SK-N-SH (cell line): ENCODE measurements around the gene OR5H6. TPM values are rescaled to one million over a fixed set of nuclear protein-coding genes. Genes with fewer than 3 reads are reported as not detected.

Experiments
- CTCF ChIA-PET: fragments of 300-600, 350-600 bp; formaldehyde crosslinking; extraction: SDS; loops from one replicate; lab custom pipeline; 2021; lab: Yijun Ruan, JAX
- POLR2A ChIA-PET: fragments of 350-600 bp; sonication (Branson Sonifier 250); formaldehyde crosslinking; extraction: SDS; loops from one replicate; lab custom pipeline; 2020; ENCODE audit warnings: antibody characterized with exemption, inconsistent platforms; lab: Yijun Ruan, JAX
- DNase-seq: peaks from one replicate; pipeline ENCODE4 v3.0.0; 2012
- H2AFZ ChIP-seq: fragments of 200-600 bp; sonication (generic); 2 replicates; pipeline ENCODE4 v1.8.1; 2016; ENCODE audit warnings: antibody characterized with exemption, mild to moderate bottlenecking, low read depth
- H3F3A ChIP-seq: fragments of 200-600 bp; sonication (generic); replicated peaks from 2 replicates; pipeline ENCODE3; 2016; ENCODE audit warnings: antibody characterized with exemption, mild to moderate bottlenecking; ENCODE audit not compliant: insufficient read depth
- H3K27ac ChIP-seq, 2 experiments: fragments of 200-500 bp in 1 of 2; fragments of 200-600 bp in 1 of 2; sonication (Bioruptor generic) in 1 of 2; sonication (generic), shearing (Covaris generic) in 1 of 2; 2 replicates each; pipeline versions ENCODE4 v1.5.1 to v1.6.1; 2014 to 2016; ENCODE audit warnings: low read depth in 2 of 2, inconsistent platforms in 1 of 2, low read length in 1 of 2, mild to moderate bottlenecking in 1 of 2, mixed read lengths in 1 of 2
- H3K27me3 ChIP-seq: fragments of 200-600 bp; sonication (generic), shearing (Covaris generic); 2 replicates; pipeline ENCODE4 v1.6.1; 2016; ENCODE audit warnings: mixed run types; ENCODE audit not compliant: insufficient read depth
- H3K36me3 ChIP-seq, 2 experiments: fragments of 200-500 bp in 1 of 2; fragments of 200-600 bp in 1 of 2; sonication (Bioruptor generic) in 1 of 2; sonication (generic) in 1 of 2; replicated peaks in 1 of 2; 2 replicates each; pipeline versions ENCODE3 to v1.5.1; 2014 to 2016; ENCODE audit warnings: low read length in 1 of 2, mild to moderate bottlenecking in 1 of 2; ENCODE audit not compliant: insufficient read depth in 2 of 2, control insufficient read depth in 1 of 2
- H3K4me1 ChIP-seq, 2 experiments: fragments of 200-500 bp in 1 of 2; fragments of 200-600 bp in 1 of 2; sonication (Bioruptor generic) in 1 of 2; sonication (generic), shearing (Covaris generic) in 1 of 2; 2 replicates each; pipeline versions ENCODE4 v1.5.1 to v1.6.1; 2014 to 2016; ENCODE audit warnings: low read depth in 1 of 2, low read length in 1 of 2, mixed run types in 1 of 2; ENCODE audit not compliant: insufficient read depth in 2 of 2, control insufficient read depth in 1 of 2
- H3K4me2 ChIP-seq: fragments of 200-600 bp; sonication (generic), shearing (Covaris generic); 2 replicates; pipeline ENCODE4 v1.6.1; 2017; ENCODE audit warnings: mixed run types
- H3K4me3 ChIP-seq, 2 experiments: fragments of 200-500 bp in 1 of 2; fragments of 200-600 bp in 1 of 2; sonication (Bioruptor generic) in 1 of 2; sonication (generic), shearing (Covaris generic) in 1 of 2; 2 replicates each; pipeline versions ENCODE4 v1.5.1 to v1.8.1; 2014 to 2016; ENCODE audit warnings: low read depth in 2 of 2, inconsistent platforms in 1 of 2, low read length in 1 of 2, mild to moderate bottlenecking in 1 of 2, mixed read lengths in 1 of 2, moderate library complexity in 1 of 2
- H3K79me2 ChIP-seq: fragments of 200-600 bp; sonication (generic); 2 replicates; pipeline ENCODE4 v1.8.1; 2017; ENCODE audit warnings: mild to moderate bottlenecking; ENCODE audit not compliant: insufficient read depth
- H3K9ac ChIP-seq: fragments of 200-600 bp; sonication (generic); 2 replicates; pipeline ENCODE4 v1.6.1; 2017; ENCODE audit warnings: mixed run types
- H3K9me2 ChIP-seq: fragments of 200-600 bp; sonication (generic); 2 replicates; pipeline ENCODE4 v1.6.1; 2017; ENCODE audit warnings: mixed run types
- H3K9me3 ChIP-seq: fragments of 200-600 bp; sonication (generic); 2 replicates; pipeline ENCODE4 v1.6.1; 2017; ENCODE audit warnings: mixed run types, mild to moderate bottlenecking, moderate library complexity
- H4K20me1 ChIP-seq: fragments of 200-600 bp; sonication (generic); 2 replicates; pipeline ENCODE4 v1.6.1; 2017; ENCODE audit warnings: mild to moderate bottlenecking, mixed run types; ENCODE audit not compliant: insufficient read depth
- ELF1 ChIP-seq: IDR thresholded peaks from 2 replicates; pipeline ENCODE4 v1.4.0; 2012
- FOSL2 ChIP-seq: IDR thresholded peaks from 2 replicates; pipeline ENCODE4 v1.4.0; 2012; ENCODE audit warnings: low read depth, mild to moderate bottlenecking, moderate library complexity, borderline replicate concordance
- FOXJ3 ChIP-seq: sonication (generic); formaldehyde crosslinking; IDR thresholded peaks from 2 replicates; pipeline ENCODE4 v1.5.1; 2020; ENCODE audit warnings: mild to moderate bottlenecking, missing genetic modification reagents
- GATA2 ChIP-seq: sonication (generic); formaldehyde crosslinking; IDR thresholded peaks from 2 replicates; pipeline ENCODE4 v1.5.0; 2020; ENCODE audit warnings: mild to moderate bottlenecking, missing genetic modification reagents
- JUND ChIP-seq: IDR thresholded peaks from 2 replicates; pipeline ENCODE4 v1.4.0; 2012
- NRF1 ChIP-seq: IDR thresholded peaks from 2 replicates; pipeline ENCODE4 v1.6.1; 2012; ENCODE audit warnings: low read depth, mild to moderate bottlenecking, low read length
- POLR2AphosphoS5 ChIP-seq: IDR thresholded peaks from 2 replicates; pipeline ENCODE4 v1.6.1; 2012; ENCODE audit warnings: low read depth, low read length
- RFX5 ChIP-seq: IDR thresholded peaks from 2 replicates; pipeline ENCODE4 v1.6.1; 2012; ENCODE audit warnings: mild to moderate bottlenecking, improper control_type of control experiment, low read length
- SIN3A ChIP-seq: IDR thresholded peaks from 2 replicates; pipeline ENCODE4 v1.6.1; 2012; ENCODE audit warnings: low read depth, mild to moderate bottlenecking, low read length, moderate library complexity, borderline replicate concordance
- SMC3 ChIP-seq: IDR thresholded peaks from 2 replicates; pipeline ENCODE4 v1.6.1; 2012; ENCODE audit warnings: low read depth, low read length, improper control_type of control experiment
- TEAD4 ChIP-seq: IDR thresholded peaks from 2 replicates; pipeline ENCODE4 v1.4.0; 2012; ENCODE audit warnings: mild to moderate bottlenecking, borderline replicate concordance; ENCODE audit not compliant: insufficient read depth
- USF1 ChIP-seq: IDR thresholded peaks from 2 replicates; pipeline ENCODE4 v1.4.0; 2012; ENCODE audit warnings: low read depth, borderline replicate concordance
- WGBS: methylation state at CpG from one replicate; pipeline ENCODE4 v1.1.6; 2017; ENCODE audit warnings: low lambda C conversion rate; 5-methylcytosine and 5-hydroxymethylcytosine counted together
- polyA plus RNA-seq, 3 experiments: library from polyadenylated mRNA; depleted of rRNA; stranded (reverse); fragments of >200 nt; gene quantifications; 2 replicates each; pipeline ENCODE4 v1.2.3, GENCODE V29; 2012
- TF ChIP-seq, protein P1 (sequence below): IDR thresholded peaks from 2 replicates; pipeline ENCODE4 v1.4.0; 2012; ENCODE audit warnings: low read depth, borderline replicate concordance

Gene OR5H6
- polyA plus RNA-seq, 1 of the 3 experiments (the other 2 are of a cell fraction) = not detected

GRCh38 chr3:98242155-98242554 is 21.9 kb upstream of the OR5H6 start:
- Histone ChIP-seq H3K4me2 (no peak overlapping the region), H3K4me1 (no peaks in the 10 kb centered on the region), H3K27ac (no peak overlapping the region), H3K27me3 (no peaks in the 10 kb centered on the region), H3K9me3 (no peaks in the 10 kb centered on the region), H3K4me3 (no peak overlapping the region), H3K9me2 (no peaks in the 10 kb centered on the region), H3F3A (no peaks in the 10 kb centered on the region), H3K9ac (no peak overlapping the region), H3K79me2 (no peaks in the 10 kb centered on the region), H2AFZ (no peak overlapping the region), H4K20me1 (no peaks in the 10 kb centered on the region), H3K36me3 (no peaks in the 10 kb centered on the region)
- DNase-seq = no peak
- POLR2A ChIA-PET = no interaction called here
- CTCF ChIA-PET = interaction anchor here (1.5 kb wide), 1 partner anchor 18 kb away, joined by 4 read pairs; no protein-coding TSS in a partner anchor
- TF ChIP-seq SMC3 (no peak), POLR2AphosphoS5 (no peak), FOXJ3 (CRISPR knock-in tag) (no peak), GATA2 (CRISPR knock-in tag) (no peak), TEAD4 (no peak), USF1 (no peak), SIN3A (no peak)
- 2% methylated on average over 1 of the region's 1 CpG for WGBS

DNA sequence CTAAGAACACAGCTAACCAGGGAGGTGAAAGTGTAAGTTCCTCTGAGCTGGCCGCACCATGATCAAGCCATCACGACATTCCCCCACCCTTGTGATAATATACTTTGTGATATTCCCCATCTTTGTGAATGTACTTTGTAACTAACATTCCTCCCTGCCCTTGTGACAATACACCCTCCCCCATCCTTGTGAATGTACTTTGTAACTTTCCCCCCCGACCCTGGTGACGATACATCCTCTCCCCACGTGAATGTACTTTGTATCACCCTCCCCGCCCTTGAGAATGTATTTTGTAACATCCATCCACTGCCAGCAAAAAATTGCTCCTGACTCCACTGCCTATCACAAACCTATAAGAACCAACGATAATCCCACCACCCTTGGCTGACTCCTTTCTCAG is 20.2 kb upstream of the OR5H6 start:
- WGBS = 2% methylated on average over 7 of the region's 7 CpGs
- CTCF ChIA-PET = no interaction called here
- TF ChIP-seq RFX5 = no peak
- TF ChIP-seq JUND = no peak
- no peak for TF ChIP-seq ELF1
- no peak for TF ChIP-seq NRF1
- TF ChIP-seq, protein P1, sequence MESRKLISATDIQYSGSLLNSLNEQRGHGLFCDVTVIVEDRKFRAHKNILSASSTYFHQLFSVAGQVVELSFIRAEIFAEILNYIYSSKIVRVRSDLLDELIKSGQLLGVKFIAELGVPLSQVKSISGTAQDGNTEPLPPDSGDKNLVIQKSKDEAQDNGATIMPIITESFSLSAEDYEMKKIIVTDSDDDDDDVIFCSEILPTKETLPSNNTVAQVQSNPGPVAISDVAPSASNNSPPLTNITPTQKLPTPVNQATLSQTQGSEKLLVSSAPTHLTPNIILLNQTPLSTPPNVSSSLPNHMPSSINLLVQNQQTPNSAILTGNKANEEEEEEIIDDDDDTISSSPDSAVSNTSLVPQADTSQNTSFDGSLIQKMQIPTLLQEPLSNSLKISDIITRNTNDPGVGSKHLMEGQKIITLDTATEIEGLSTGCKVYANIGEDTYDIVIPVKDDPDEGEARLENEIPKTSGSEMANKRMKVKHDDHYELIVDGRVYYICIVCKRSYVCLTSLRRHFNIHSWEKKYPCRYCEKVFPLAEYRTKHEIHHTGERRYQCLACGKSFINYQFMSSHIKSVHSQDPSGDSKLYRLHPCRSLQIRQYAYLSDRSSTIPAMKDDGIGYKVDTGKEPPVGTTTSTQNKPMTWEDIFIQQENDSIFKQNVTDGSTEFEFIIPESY = no peak
- no peak for TF ChIP-seq FOSL2

More for the DNA sequence above, 20.2 kb upstream of the OR5H6 start:
- peak overlapping the region; percentile 41 for H3K4me2 ChIP-seq
- H3F3A ChIP-seq = no peaks in the 10 kb centered on the region
- no peaks in the 10 kb centered on the region for H3K27me3 ChIP-seq
- no peak overlapping the region for H2AFZ ChIP-seq
- H4K20me1 ChIP-seq = no peaks in the 10 kb centered on the region
- DNase-seq = no peak
- H3K9me2 ChIP-seq = no peaks in the 10 kb centered on the region
- H3K9me3 ChIP-seq = no peaks in the 10 kb centered on the region
- H3K4me3 ChIP-seq = no peak overlapping the region; a peak in 1 of 4 replicates
- H3K4me1 ChIP-seq = no peaks in the 10 kb centered on the region
- H3K9ac ChIP-seq = no peak overlapping the region
- POLR2A ChIA-PET = no interaction called here
- no peak overlapping the region for H3K27ac ChIP-seq
- H3K36me3 ChIP-seq = no peaks in the 10 kb centered on the region
- H3K79me2 ChIP-seq = no peaks in the 10 kb centered on the region
